ENCODE results near the gene LRIG1. TPM values are rescaled to one million over a fixed set of nuclear protein-coding genes. Genes with fewer than 3 reads are reported as not detected.
A peak's percentile ranks its signal among the peaks of the same experiment; 100 is the strongest.

Gene LRIG1
- total and polyA plus RNA-seq, 5 donors: 80.2 to 140 (median 121) TPM

DNA sequence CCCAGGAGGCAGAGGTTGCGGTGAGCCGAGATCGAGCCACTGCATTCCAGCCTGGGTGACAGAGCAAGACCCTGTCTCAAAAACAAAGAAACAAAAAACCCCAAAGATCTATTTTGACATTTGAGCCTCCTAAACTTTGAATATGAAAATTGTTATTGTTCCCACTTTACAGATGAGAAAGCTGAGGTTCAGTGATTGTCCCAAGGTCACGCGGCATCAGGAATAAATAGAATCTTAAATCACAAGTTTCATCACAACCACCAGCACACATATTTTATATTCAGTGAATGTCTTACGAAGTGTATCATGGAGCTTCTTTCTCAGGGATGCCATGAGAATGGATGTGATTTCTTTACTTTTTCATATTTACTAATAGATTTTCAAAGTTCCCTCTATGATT is 5.3 kb upstream of the LRIG1 start:
- Histone ChIP-seq H3K9me3 (ENCODE audit: control insufficient read depth, low read length) (no peaks in the 10 kb centered on the region), H3K27me3 (ENCODE audit: control insufficient read depth, insufficient read depth) (no peaks in the 10 kb centered on the region), H3K4me3 (ENCODE audit: low read length) (no peak overlapping the region), H3K4me1 (ENCODE audit: control insufficient read depth, insufficient read depth, low read length) (no peaks in the 10 kb centered on the region), H3K27ac (ENCODE audit: low read length) (no peak overlapping the region)
- 97% methylated on average over 6 of the region's 6 CpGs for WGBS
- intact Hi-C loops (cut with DNase I): loop anchor here in 2 of 4 donors (10.0 kb wide), 2 partner anchors 91 to 309 kb away; no protein-coding TSS in a partner anchor
- ATAC-seq: no peak
- no peak for DNase-seq

DNA sequence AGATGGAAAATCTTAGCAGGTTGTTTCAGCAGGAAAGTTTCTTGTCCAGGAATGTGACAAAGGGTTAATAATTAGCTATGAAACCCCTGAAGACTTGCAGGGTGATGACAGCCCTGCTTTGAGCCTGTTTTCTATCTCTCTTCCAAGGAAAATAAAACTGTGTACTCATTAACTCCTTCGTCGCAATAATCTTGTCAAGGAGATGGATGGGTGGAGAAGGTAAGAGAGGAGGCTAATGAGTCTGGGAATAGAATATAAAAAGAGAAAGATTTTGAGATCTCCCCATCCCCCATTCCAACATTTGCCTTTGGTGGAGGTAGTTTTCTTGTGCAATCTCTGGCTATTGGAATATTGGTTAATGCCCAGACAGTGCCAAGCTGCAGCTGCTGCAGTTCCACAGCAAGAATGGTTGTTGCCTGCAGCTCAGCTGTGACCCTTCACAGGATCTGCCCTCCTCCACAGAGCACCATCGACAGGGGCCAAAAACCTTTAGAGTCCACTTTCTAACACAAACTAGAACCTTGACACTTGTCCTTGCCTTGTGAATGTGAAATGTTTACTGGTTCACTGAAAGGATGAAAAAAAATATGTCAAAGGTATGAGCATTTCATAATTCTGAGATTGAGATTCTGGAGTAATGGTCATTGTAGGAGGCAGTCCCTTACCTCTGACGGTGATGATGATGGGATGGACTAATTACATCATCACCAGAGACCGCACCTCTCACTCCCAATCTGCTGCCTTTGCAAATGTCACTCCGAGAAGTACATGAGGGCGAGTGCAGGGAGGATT is 4.2 kb upstream of the LRIG1 start:
- H3K27ac ChIP-seq (ENCODE audit: low read length): no peak overlapping the region
- intact Hi-C loops (cut with DNase I): loop anchor here in 2 of 4 donors (5.0 to 10.0 kb wide), 3 partner anchors 90 to 310 kb away; no protein-coding TSS in a partner anchor
- 61% methylated on average over 7 of the region's 7 CpGs for WGBS
- H3K4me1 ChIP-seq (ENCODE audit: control insufficient read depth, insufficient read depth, low read length): no peaks in the 10 kb centered on the region
- H3K27me3 ChIP-seq (ENCODE audit: control insufficient read depth, insufficient read depth): no peaks in the 10 kb centered on the region
- no peak overlapping the region for H3K4me3 ChIP-seq (ENCODE audit: low read length)
- no peak for ATAC-seq
- DNase-seq: no peak
- H3K9me3 ChIP-seq (ENCODE audit: control insufficient read depth, low read length): no peaks in the 10 kb centered on the region

DNA sequence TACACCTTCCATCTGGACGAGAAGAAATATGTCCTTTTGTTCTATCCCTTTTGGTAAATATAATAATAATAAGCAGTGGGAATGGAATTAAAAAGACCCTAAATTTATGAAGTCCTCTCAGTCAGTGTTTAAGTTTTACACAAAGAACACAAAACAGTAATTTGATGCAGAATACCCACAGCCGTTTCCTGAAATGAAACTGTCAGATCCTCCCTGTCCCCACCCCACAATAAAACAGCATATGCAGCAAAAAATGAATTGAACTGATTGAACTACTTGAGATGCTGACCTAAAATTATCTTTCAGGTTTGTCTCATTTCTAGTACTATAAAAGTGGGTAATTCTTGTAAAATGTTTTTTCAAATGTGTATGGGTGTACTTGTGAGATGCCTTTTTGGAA is 2.2 kb upstream of the LRIG1 start:
- intact Hi-C loops (cut with DNase I): loop anchor here in 2 of 4 donors (5.0 to 10.0 kb wide), 3 partner anchors 88 to 312 kb away; no protein-coding TSS in a partner anchor
- Histone ChIP-seq H3K27ac (ENCODE audit: low read length) (no peak overlapping the region), H3K27me3 (ENCODE audit: control insufficient read depth, insufficient read depth) (no peaks in the 10 kb centered on the region), H3K4me3 (ENCODE audit: low read length) (no peak overlapping the region), H3K4me1 (ENCODE audit: control insufficient read depth, insufficient read depth, low read length) (peaks cover 3% of the 10 kb centered on the region), H3K9me3 (ENCODE audit: control insufficient read depth, low read length) (no peaks in the 10 kb centered on the region)
- 69% methylated on average over 2 of the region's 2 CpGs for WGBS
- DNase-seq (no peak), ATAC-seq (no peak)

DNA sequence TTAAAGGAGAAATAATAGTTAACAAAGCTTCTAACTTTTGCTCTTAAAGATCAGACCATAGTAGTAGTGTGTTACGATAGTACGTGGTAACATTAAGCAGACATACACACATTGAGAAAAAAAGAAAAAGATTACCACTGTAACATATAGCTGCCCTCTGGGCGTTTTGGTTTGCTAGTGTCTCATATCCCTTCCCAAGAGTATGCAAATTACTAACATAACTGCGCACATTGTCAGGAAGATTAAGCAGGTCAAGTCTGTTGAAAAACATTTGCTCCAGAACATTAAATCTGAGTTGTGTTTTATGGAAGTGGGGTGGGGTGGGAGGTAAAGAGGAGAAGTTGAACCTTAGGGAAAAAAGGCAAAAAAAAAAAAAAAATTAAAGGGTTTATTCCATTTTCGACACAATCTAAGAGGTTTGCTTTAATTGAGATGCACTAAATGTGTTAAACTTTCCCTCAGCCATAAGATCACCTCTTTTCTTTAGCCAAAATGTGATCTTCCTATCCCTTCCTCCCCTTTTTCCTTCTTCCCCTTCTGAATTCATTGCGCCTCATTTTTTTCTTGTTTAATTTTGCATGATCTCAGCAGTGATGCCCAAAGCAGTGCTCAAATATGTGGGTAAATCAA is 1.5 kb upstream of the LRIG1 start:
- Histone ChIP-seq H3K27ac (ENCODE audit: low read length) (no peak overlapping the region), H3K4me3 (ENCODE audit: low read length) (no peak overlapping the region), H3K4me1 (ENCODE audit: control insufficient read depth, insufficient read depth, low read length) (peaks cover 3% of the 10 kb centered on the region), H3K27me3 (ENCODE audit: control insufficient read depth, insufficient read depth) (no peaks in the 10 kb centered on the region), H3K9me3 (ENCODE audit: control insufficient read depth, low read length) (no peaks in the 10 kb centered on the region)
- WGBS: 67% methylated on average over 6 of the region's 6 CpGs
- DNase-seq (no peak), ATAC-seq (no peak)
- intact Hi-C loops (cut with DNase I): loop anchor here in 2 of 4 donors (5.0 to 10.0 kb wide), 3 partner anchors 88 to 312 kb away; no protein-coding TSS in a partner anchor

DNA sequence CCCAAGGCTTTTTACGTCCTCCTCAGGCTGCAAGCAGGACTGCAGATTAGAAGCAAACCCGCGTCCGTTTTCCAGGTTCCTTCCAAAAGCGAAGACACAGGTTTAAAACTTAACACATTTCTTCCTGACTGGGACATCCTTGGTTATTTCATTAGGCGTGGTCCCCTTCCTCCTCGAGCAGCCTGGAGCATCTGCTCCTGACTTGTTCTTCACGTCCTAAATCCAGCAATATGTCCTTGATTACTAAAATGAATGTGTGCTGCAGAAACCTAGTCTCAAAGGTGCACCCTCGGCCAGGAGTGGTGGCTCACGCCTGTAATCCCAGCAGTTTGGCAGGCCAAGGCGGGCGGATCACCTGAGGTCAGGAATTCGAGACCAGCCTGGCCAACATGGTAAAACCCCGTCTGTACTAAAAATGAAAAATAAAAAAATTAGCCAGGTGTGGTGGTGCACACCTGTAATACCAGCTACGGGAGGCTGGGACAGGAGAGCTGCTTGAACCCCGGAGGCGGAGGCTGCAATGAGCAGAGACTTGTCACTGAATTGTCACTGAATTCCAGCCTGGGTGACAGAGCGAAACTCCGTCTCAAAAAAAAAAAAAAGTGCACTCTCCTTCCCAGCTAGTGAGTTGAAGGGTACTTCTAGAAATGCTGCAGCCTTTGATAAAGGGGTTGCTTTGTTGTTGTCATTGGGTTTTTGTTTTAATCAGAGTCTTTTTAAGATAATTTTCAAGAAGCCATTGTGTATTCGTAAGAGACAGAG is 842 bp upstream of the LRIG1 start:
- intact Hi-C loops (cut with DNase I): loop anchor here in 2 of 4 donors (5.0 to 10.0 kb wide), 3 partner anchors 87 to 313 kb away; no protein-coding TSS in a partner anchor
- ATAC-seq (no peak), DNase-seq (peak in 2 of 3 donors; percentile 46 to 69)
- Histone ChIP-seq H3K27me3 (ENCODE audit: control insufficient read depth, insufficient read depth) (no peaks in the 10 kb centered on the region), H3K4me1 (ENCODE audit: control insufficient read depth, insufficient read depth, low read length) (peaks cover 3% of the 10 kb centered on the region), H3K4me3 (ENCODE audit: low read length) (peak overlapping the region; percentile 52), H3K27ac (ENCODE audit: low read length) (no peak overlapping the region), H3K9me3 (ENCODE audit: control insufficient read depth, low read length) (no peaks in the 10 kb centered on the region)
- WGBS: 30% methylated on average over 20 of the region's 20 CpGs

DNA sequence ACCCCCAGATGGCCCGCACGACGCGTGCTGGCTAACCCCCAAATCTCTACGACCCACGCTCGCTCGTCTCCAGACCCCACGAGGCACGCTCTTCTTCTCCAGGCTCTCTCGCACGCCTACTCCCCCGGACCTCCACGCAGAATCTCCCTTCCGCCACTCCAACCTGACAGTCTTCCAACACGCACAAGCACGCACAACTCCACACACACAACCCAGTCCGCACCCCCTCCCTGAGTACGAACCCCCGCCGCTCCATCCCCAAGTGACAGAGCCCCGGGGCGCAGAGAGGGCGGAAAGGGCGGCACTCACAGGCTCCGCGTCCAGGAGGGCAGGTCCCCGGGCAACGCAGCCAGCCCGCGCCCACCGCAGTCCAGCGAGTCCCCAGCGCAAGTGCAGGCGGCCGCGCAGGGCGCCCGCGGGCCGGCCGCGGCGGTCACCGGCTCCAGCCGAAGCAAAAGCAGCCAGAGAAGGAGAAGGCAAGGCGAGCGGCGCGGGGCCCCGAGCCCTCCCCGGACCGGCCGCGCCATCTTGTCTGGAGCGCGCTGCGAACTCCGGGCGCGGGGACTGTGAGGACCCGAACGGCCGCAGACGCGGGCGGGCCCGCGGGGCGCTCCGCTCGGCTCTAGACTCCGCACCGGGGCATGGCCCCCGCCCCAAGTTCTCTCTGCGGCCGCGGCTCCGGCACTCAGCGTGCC is 794 bp downstream of the LRIG1 start:
- Histone ChIP-seq H3K27ac (ENCODE audit: low read length) (peak overlapping the region; percentile 76), H3K4me3 (ENCODE audit: low read length) (peak overlapping the region; percentile 81), H3K9me3 (ENCODE audit: control insufficient read depth, low read length) (no peaks in the 10 kb centered on the region), H3K4me1 (ENCODE audit: control insufficient read depth, insufficient read depth, low read length) (peaks cover 3% of the 10 kb centered on the region), H3K27me3 (ENCODE audit: control insufficient read depth, insufficient read depth) (no peaks in the 10 kb centered on the region)
- under 1% methylated on average over 80 of the region's 80 CpGs for WGBS
- ATAC-seq (peak; percentile 0 to 2), DNase-seq (peak; percentile 38 to 74 (median 73))
- intact Hi-C loops (cut with DNase I): loop anchor here (5.0 to 10.0 kb wide), 6 partner anchors 43 to 315 kb away; no protein-coding TSS in a partner anchor

DNA sequence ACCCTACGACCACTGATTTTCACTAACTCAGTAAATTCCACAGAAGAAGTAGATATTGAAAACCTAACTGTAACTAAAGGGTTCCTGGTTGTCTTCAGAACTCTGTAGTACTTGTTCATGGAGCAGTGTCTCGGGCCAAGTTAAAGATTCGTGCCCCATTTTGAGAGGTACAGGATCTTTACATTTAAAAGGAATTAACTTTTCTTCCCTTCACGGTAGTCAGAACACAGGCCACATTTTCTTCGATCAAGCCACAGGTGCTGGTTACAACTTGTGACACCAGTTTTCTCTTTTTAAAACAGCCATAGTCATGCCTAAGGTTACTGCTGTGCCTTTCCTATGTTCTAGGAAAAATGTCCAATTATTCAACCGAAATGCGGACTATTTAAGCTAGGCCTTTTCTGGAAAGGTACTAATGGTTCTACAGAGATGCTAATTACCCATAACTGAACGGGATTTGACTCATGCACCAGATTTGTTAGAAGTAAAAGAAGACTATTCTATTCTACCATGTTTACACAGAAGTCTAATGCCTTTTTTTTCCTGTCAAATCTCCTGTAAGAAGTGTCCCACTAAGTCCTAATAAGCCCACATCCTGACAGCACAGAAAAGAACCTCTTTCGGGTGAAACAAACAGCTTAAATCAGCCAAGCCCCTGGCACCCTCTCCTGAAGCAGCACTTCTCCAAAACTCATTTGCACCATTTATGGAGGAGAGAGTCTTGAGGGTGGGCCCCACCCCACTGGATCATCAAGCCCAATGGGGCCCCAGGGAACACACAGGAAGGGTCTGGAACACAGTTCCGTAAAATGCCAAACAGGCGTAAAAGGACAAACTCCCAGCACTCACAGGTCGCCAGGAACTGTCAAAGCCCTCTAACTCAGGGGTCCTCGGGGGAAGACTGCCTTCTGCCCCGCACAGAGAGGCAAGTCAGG is 1.9 kb downstream of the LRIG1 start:
- Histone ChIP-seq H3K4me3 (ENCODE audit: low read length) (peak overlapping the region; percentile 81), H3K27me3 (ENCODE audit: control insufficient read depth, insufficient read depth) (no peaks in the 10 kb centered on the region), H3K9me3 (ENCODE audit: control insufficient read depth, low read length) (no peaks in the 10 kb centered on the region), H3K4me1 (ENCODE audit: control insufficient read depth, insufficient read depth, low read length) (peaks cover 3% of the 10 kb centered on the region), H3K27ac (ENCODE audit: low read length) (peak overlapping the region; percentile 70)
- DNase-seq: peak; percentile 28 to 59 (median 58)
- ATAC-seq: peak in 1 of 2 donors; percentile 15
- intact Hi-C loops (cut with DNase I): loop anchor here in 3 of 4 donors (5.0 to 10.0 kb wide), 4 partner anchors 42 to 84 kb away; no protein-coding TSS in a partner anchor
- WGBS: 35% methylated on average over 14 of the region's 14 CpGs

DNA sequence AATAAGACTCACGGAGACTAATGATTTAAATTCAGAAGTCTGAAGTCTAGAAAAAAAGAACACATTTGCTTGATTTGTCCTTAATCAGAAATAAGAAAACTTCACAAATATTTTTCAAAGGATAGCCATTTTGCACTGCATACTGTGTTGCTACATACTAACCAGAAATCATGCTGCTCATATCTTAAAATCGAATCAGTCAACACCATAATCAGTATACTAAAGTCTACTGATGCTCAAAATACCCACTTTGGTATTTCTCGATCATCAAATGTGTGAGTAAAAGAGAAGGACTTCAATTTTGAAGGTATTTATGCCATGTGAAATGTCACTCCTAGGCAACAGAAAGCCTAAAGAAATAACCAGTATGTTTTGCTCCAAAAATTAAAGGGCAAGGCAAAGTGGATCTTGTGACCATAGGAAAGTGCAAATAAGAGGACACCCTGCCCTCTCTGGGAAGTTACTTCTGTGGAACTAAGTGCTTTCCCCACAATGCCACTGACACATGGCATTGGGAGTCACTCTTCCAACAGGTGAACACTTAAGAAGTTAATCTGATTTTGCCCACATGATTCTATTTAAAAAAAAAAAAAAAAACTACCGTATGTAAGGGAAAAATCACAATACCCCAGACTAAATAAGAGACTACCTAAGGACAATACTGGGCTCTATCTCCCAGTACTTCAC is 2.7 kb downstream of the LRIG1 start:
- no peaks in the 10 kb centered on the region for H3K27me3 ChIP-seq (ENCODE audit: control insufficient read depth, insufficient read depth)
- H3K4me3 ChIP-seq (ENCODE audit: low read length): peak overlapping the region; percentile 81
- WGBS: 70% methylated on average over 4 of the region's 4 CpGs
- H3K4me1 ChIP-seq (ENCODE audit: control insufficient read depth, insufficient read depth, low read length): peaks cover 6% of the 10 kb centered on the region
- no peaks in the 10 kb centered on the region for H3K9me3 ChIP-seq (ENCODE audit: control insufficient read depth, low read length)
- intact Hi-C loops (cut with DNase I): loop anchor here in 3 of 4 donors (5.0 to 10.0 kb wide), 4 partner anchors 41 to 83 kb away; no protein-coding TSS in a partner anchor
- no peak for DNase-seq
- no peak for ATAC-seq
- peak overlapping the region; percentile 51 for H3K27ac ChIP-seq (ENCODE audit: low read length)
